Measurements from ENCODE around the gene IL13RA2.

Gene IL13RA2

GRCh38 chrX:115030625-115031024 is 13.2 kb upstream of the IL13RA2 start:
- Histone ChIP-seq H3K27ac (no peak overlapping the region), H3K36me3 (no peaks in the 10 kb centered on the region), H3K4me3 (ENCODE audit: low read depth, low read length) (no peak overlapping the region), H3K27me3 (ENCODE audit: insufficient read depth, low read depth, severe bottlenecking) (peaks cover 79% of the 10 kb centered on the region), H3K9me3 (ENCODE audit: severe bottlenecking) (no peaks in the 10 kb centered on the region)
- no peak for DNase-seq
- TF ChIP-seq, protein P1, sequence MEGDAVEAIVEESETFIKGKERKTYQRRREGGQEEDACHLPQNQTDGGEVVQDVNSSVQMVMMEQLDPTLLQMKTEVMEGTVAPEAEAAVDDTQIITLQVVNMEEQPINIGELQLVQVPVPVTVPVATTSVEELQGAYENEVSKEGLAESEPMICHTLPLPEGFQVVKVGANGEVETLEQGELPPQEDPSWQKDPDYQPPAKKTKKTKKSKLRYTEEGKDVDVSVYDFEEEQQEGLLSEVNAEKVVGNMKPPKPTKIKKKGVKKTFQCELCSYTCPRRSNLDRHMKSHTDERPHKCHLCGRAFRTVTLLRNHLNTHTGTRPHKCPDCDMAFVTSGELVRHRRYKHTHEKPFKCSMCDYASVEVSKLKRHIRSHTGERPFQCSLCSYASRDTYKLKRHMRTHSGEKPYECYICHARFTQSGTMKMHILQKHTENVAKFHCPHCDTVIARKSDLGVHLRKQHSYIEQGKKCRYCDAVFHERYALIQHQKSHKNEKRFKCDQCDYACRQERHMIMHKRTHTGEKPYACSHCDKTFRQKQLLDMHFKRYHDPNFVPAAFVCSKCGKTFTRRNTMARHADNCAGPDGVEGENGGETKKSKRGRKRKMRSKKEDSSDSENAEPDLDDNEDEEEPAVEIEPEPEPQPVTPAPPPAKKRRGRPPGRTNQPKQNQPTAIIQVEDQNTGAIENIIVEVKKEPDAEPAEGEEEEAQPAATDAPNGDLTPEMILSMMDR (IDR thresholded peaks at IDR 0.05; ENCODE audit: low read depth, low read length), result no peak

- no peak overlapping the region for H3K27ac ChIP-seq
Observed at GRCh38 chrX:115029869-115030570, 12.6 kb upstream of the IL13RA2 start.

DNA sequence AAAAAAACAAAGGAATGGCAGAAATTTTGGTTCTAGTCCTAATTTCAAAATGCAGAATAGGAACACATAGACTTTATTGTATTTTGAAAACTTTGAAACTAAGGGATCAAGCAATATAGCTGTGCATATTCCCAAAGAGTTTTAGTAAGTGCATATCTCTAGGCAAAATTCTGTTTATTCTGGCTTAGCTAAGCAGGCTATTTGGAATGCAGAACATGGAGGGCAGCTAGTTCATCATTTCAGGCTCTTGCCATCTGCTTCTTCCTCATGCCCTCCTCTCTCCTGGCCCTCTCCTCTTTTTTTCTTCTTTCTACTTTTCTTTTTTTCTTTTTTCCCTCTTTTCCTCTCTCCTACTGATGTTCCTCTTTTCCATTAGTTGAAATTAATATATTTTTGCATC is 12.0 kb upstream of the IL13RA2 start:
- H3K9me3 ChIP-seq (ENCODE audit: severe bottlenecking), result no peaks in the 10 kb centered on the region
- H3K27me3 ChIP-seq (ENCODE audit: insufficient read depth, low read depth, severe bottlenecking), result peaks cover 81% of the 10 kb centered on the region
- H3K27ac ChIP-seq, result no peak overlapping the region
- no peak for DNase-seq
- H3K4me3 ChIP-seq (ENCODE audit: low read depth, low read length), result no peak overlapping the region
- no peaks in the 10 kb centered on the region for H3K36me3 ChIP-seq
- TF ChIP-seq, protein P1 (IDR thresholded peaks at IDR 0.05; ENCODE audit: low read depth, low read length), result no peak

More at GRCh38 chrX:115029869-115030570, 12.6 kb upstream of the IL13RA2 start:
- DNase-seq, result no peak
- Histone ChIP-seq H3K4me3 (ENCODE audit: low read depth, low read length) (no peak overlapping the region), H3K9me3 (ENCODE audit: severe bottlenecking) (no peaks in the 10 kb centered on the region), H3K27me3 (ENCODE audit: insufficient read depth, low read depth, severe bottlenecking) (peaks cover 80% of the 10 kb centered on the region), H3K36me3 (no peaks in the 10 kb centered on the region)
- TF ChIP-seq, protein P1 (IDR thresholded peaks at IDR 0.05; ENCODE audit: low read depth, low read length), result no peak

DNA sequence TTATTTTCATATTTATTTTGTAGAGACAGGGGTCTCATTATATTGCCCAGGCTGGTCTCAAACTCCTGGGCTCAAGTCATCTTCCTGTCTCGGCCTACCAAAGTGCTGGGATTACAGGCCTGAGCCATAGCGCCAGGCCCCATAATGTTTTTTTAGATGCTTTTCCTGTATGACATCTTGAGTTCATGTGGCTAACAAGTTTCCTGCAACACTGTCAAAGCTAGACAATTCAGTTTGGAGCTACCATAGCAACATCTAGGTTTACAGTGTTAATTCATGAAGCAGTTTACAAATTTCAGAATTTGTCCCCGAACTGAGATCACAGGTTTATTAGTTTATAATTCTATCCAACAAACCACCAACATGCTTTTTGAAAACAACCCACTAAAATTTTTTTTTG is 6.4 kb upstream of the IL13RA2 start:
- Histone ChIP-seq H3K27me3 (ENCODE audit: insufficient read depth, low read depth, severe bottlenecking) (peaks cover 58% of the 10 kb centered on the region), H3K9me3 (ENCODE audit: severe bottlenecking) (no peaks in the 10 kb centered on the region), H3K27ac (no peak overlapping the region), H3K4me3 (ENCODE audit: low read depth, low read length) (no peak overlapping the region), H3K36me3 (no peaks in the 10 kb centered on the region)
- TF ChIP-seq, protein P1 (IDR thresholded peaks at IDR 0.05; ENCODE audit: low read depth, low read length), result no peak
- no peak for DNase-seq

DNA sequence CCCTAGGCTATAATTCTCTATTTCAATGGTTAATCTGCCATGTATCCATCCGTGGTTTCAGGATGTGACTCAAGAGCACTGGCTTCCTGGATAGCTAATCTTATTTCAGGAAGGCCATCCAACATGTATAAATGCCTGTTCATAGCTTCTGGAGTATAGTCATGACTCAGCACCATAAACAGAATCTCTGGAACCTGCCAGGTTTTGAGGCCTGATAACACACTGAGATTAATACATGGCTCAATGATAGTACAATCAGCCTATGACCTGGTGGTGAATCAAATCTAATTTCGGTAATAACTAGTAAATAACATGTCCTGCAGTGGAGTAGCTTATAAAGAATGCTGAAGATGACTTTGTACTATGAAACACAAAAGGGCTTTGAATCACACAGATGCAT is 5.7 kb upstream of the IL13RA2 start:
- no peak overlapping the region for H3K27ac ChIP-seq
- TF ChIP-seq, protein P1 (IDR thresholded peaks at IDR 0.05; ENCODE audit: low read depth, low read length), result no peak
- H3K36me3 ChIP-seq, result no peaks in the 10 kb centered on the region
- no peak overlapping the region for H3K4me3 ChIP-seq (ENCODE audit: low read depth, low read length)
- H3K9me3 ChIP-seq (ENCODE audit: severe bottlenecking), result no peaks in the 10 kb centered on the region
- no peak for DNase-seq
- peaks cover 58% of the 10 kb centered on the region for H3K27me3 ChIP-seq (ENCODE audit: insufficient read depth, low read depth, severe bottlenecking)

- TF ChIP-seq, protein P1 (IDR thresholded peaks at IDR 0.05; ENCODE audit: low read depth, low read length), result no peak
- H3K4me3 ChIP-seq (ENCODE audit: low read depth, low read length), result no peak overlapping the region
Observed at GRCh38 chrX:115021121-115021520, 3.7 kb upstream of the IL13RA2 start.

More at GRCh38 chrX:115021121-115021520, 3.7 kb upstream of the IL13RA2 start:
- H3K9me3 ChIP-seq (ENCODE audit: severe bottlenecking), result no peaks in the 10 kb centered on the region
- H3K27ac ChIP-seq, result no peak overlapping the region
- H3K36me3 ChIP-seq, result no peaks in the 10 kb centered on the region
- peaks cover 50% of the 10 kb centered on the region for H3K27me3 ChIP-seq (ENCODE audit: insufficient read depth, low read depth, severe bottlenecking)
- DNase-seq, result no peak

All from WERI-Rb-1 (cell line).